ENCODE measurements around the gene GTPBP6. TPM values are rescaled to one million over a fixed set of nuclear protein-coding genes. Genes with fewer than 3 reads are reported as not detected.

The GTPBP6 gene
- total RNA-seq, 1 donor from 2014 or later: 49.9 TPM

DNA sequence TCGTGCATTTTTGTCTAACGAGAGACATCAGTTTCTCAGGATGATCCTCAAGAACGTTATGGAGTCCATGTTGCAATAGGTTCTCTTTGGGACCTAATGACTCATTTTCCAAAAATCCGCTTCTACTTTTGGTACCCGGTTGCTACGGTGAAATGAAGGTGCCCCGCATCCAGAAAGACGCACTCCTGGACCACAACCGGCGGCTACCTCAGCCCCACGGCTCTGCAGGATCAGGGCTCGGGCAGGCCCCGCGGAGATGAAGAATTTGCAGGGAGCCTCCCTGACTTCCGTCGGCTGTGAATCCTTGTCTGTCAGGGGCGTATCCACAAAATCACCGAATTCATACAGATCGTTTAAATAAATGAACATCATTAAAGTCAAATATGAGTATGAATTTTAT, 15.6 kb downstream of the GTPBP6 start:
- Mint-ChIP-seq H3K36me3 (ENCODE audit: unreplicated experiment) (peaks cover 17% of the 10 kb centered on the region), H3K4me1 (ENCODE audit: unreplicated experiment) (no peaks in the 10 kb centered on the region), H3K27me3 (ENCODE audit: unreplicated experiment) (no peaks in the 10 kb centered on the region), H3K4me3 (ENCODE audit: unreplicated experiment) (no peak overlapping the region), H3K9me3 (ENCODE audit: unreplicated experiment) (no peaks in the 10 kb centered on the region), H3K27ac (ENCODE audit: unreplicated experiment) (no peak overlapping the region)
- TF ChIP-seq, protein P1, sequence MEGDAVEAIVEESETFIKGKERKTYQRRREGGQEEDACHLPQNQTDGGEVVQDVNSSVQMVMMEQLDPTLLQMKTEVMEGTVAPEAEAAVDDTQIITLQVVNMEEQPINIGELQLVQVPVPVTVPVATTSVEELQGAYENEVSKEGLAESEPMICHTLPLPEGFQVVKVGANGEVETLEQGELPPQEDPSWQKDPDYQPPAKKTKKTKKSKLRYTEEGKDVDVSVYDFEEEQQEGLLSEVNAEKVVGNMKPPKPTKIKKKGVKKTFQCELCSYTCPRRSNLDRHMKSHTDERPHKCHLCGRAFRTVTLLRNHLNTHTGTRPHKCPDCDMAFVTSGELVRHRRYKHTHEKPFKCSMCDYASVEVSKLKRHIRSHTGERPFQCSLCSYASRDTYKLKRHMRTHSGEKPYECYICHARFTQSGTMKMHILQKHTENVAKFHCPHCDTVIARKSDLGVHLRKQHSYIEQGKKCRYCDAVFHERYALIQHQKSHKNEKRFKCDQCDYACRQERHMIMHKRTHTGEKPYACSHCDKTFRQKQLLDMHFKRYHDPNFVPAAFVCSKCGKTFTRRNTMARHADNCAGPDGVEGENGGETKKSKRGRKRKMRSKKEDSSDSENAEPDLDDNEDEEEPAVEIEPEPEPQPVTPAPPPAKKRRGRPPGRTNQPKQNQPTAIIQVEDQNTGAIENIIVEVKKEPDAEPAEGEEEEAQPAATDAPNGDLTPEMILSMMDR (IDR thresholded peaks at IDR 0.05): no peak
- DNase-seq (ENCODE audit: extremely low spot score, unreplicated experiment): no peak

DNA sequence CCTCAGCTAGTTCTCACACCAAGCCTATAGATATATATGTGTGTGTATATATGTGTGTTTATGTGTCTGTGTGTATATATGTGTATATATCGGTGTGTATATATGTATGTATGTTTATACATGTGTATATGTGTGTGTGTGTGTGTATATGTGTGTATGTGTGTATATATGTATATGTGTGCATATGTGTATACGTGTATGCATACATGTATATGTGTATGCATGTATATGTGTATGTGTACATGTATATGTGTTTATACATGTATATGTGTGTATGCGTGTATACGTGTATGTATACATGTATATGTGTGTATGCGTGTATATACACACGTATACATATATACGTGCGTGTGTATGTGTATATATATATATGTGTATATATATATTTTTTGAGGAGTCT, 18.3 kb downstream of the GTPBP6 start:
- Mint-ChIP-seq H3K9me3 (ENCODE audit: unreplicated experiment) (no peaks in the 10 kb centered on the region), H3K27me3 (ENCODE audit: unreplicated experiment) (no peaks in the 10 kb centered on the region), H3K27ac (ENCODE audit: unreplicated experiment) (no peak overlapping the region), H3K4me3 (ENCODE audit: unreplicated experiment) (no peak overlapping the region), H3K36me3 (ENCODE audit: unreplicated experiment) (peaks cover 15% of the 10 kb centered on the region), H3K4me1 (ENCODE audit: unreplicated experiment) (no peaks in the 10 kb centered on the region)
- no peak for DNase-seq (ENCODE audit: extremely low spot score, unreplicated experiment)
- TF ChIP-seq, protein P1 (IDR thresholded peaks at IDR 0.05): no peak

DNA sequence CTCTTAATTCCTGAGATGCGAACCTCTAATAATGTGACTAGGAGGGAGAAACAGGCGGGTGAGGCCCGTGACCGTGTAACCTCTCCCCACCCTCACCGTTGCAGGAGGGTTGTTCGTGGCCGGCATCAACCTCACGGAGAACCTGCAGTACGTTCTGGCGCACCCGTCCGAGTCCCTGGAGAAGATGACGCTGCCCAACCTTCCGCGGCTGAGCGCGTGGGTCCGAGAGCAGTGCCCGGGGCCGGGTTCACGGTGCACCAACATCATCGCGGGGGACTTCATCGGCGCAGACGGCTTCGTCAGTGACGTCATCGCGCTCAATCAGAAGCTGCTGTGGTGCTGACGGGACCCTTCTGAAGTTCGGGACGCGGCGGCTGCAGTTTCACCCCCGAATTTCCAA, 19.6 kb downstream of the GTPBP6 start:
- peaks cover 12% of the 10 kb centered on the region for H3K36me3 Mint-ChIP-seq (ENCODE audit: unreplicated experiment)
- no peak for DNase-seq (ENCODE audit: extremely low spot score, unreplicated experiment)
- H3K27ac Mint-ChIP-seq (ENCODE audit: unreplicated experiment): no peak overlapping the region
- H3K4me3 Mint-ChIP-seq (ENCODE audit: unreplicated experiment): no peak overlapping the region
- H3K27me3 Mint-ChIP-seq (ENCODE audit: unreplicated experiment): no peaks in the 10 kb centered on the region
- H3K9me3 Mint-ChIP-seq (ENCODE audit: unreplicated experiment): no peaks in the 10 kb centered on the region
- TF ChIP-seq, protein P1 (IDR thresholded peaks at IDR 0.05): no peak
- H3K4me1 Mint-ChIP-seq (ENCODE audit: unreplicated experiment): no peaks in the 10 kb centered on the region

DNA sequence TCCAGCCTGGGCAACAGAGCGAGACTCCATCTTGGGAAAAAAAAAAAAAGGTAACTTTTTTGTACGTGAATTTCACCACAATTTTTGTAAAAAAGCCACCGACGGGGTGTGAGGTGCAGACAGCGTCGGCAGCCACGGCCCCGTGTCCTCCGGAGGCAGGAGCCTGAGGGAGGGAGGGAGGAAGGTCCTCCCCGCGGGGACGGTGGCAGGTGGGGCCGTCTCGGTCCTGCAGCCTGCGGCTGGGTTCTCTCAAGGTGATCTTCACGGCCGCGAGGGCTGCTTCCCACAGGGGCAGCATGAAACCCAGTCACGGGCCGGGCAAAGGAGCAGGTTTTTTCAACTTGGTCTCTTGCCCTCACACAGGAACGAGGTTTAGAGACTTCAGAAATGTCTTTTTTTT, 23.5 kb downstream of the GTPBP6 start:
- Mint-ChIP-seq H3K27ac (ENCODE audit: unreplicated experiment) (no peak overlapping the region), H3K27me3 (ENCODE audit: unreplicated experiment) (no peaks in the 10 kb centered on the region), H3K9me3 (ENCODE audit: unreplicated experiment) (no peaks in the 10 kb centered on the region), H3K4me3 (ENCODE audit: unreplicated experiment) (no peak overlapping the region), H3K36me3 (ENCODE audit: unreplicated experiment) (peaks cover 17% of the 10 kb centered on the region), H3K4me1 (ENCODE audit: unreplicated experiment) (no peaks in the 10 kb centered on the region)
- TF ChIP-seq, protein P1 (IDR thresholded peaks at IDR 0.05): no peak
- DNase-seq (ENCODE audit: extremely low spot score, unreplicated experiment): no peak

DNA sequence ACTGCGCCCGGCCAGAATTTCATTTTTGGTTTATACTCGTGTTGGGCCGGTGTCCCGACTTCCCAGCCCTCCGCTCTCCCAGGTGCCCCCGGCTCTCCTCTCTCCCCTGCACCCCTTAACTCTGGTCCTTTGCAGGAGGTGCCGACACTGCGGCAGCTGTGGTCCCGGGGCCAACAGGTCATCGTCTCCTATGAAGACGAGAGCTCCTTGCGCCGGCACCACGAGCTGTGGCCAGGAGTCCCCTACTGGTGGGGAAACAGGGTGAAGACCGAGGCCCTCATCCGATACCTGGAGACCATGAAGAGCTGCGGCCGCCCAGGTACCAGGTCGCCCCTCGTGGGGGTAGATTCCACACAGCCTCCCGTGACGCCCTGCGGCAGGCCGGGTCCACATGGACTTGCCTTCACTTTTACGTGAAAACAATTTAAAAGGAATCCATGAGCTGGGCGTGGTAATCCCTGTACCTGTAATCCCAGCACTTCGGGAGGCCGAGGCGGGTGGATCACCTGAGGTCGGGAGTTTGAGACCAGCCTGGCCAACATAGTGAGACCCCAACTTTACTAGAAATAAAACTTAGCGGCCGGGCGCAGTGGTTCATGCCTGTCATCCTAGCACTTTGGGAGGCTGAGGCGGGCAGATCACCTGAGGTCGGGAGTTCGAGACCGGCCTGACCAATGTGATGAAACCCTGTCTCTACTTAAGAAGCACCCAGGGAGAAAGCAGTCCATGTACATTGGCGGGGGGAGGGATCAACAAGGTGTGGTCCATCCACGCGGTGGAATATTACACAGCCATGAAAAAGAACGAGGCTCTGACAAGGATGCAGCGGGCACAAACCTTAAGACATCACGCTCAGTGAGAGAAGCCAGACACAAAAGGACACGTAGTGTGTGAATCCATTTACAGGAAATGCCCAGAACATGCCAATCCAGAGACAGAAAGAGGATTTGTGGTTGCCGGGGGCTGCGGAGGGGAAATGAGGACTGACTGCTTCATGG, 25.4 kb downstream of the GTPBP6 start:
- H3K4me3 Mint-ChIP-seq (ENCODE audit: unreplicated experiment): no peak overlapping the region
- H3K4me1 Mint-ChIP-seq (ENCODE audit: unreplicated experiment): no peaks in the 10 kb centered on the region
- peaks cover 19% of the 10 kb centered on the region for H3K36me3 Mint-ChIP-seq (ENCODE audit: unreplicated experiment)
- TF ChIP-seq, protein P1 (IDR thresholded peaks at IDR 0.05): no peak
- H3K27ac Mint-ChIP-seq (ENCODE audit: unreplicated experiment): no peak overlapping the region
- H3K27me3 Mint-ChIP-seq (ENCODE audit: unreplicated experiment): no peaks in the 10 kb centered on the region
- H3K9me3 Mint-ChIP-seq (ENCODE audit: unreplicated experiment): no peaks in the 10 kb centered on the region
- no peak for DNase-seq (ENCODE audit: extremely low spot score, unreplicated experiment)

All from osteocyte (in vitro differentiated cells).